Common myeloid progenitor, CD34-positive (primary cell): Measurements from ENCODE around the gene JRKL.
A peak's percentile ranks its signal among the peaks of the same experiment; 100 is the strongest.

ENCODE experiments used
- CTCF ChIA-PET: fragments of 350-600 bp; sonication (Branson Sonifier 250); formaldehyde crosslinking; loops from one replicate; lab custom pipeline; 2021; ENCODE audit warnings: antibody characterized with exemption; lab: Charles Lee
- POLR2A ChIA-PET: fragments of 350-600 bp; sonication (Branson Sonifier 250); formaldehyde crosslinking; loops from one replicate; lab custom pipeline; 2021; ENCODE audit warnings: antibody characterized with exemption; lab: Charles Lee
- DNase-seq, 3 donors: peaks; one replicate each; pipeline versions ENCODE4 v3.0.0 to v3.0.0-alpha.2; 2013
- H3K27ac ChIP-seq, 2 experiments: 1 replicate in 1 of 2; 2 replicates in 1 of 2; pipeline ENCODE4 v1.7.0; 2013; ENCODE audit warnings: inconsistent platforms in 2 of 2, low read length in 2 of 2, mild to moderate bottlenecking in 2 of 2, low read depth in 1 of 2, moderate library complexity in 1 of 2; ENCODE audit not compliant: severe bottlenecking in 2 of 2, insufficient read depth in 1 of 2, poor library complexity in 1 of 2
- H3K27me3 ChIP-seq, 5 experiments: replicated peaks in 2 of 5; 1 replicate in 3 of 5; 2 replicates in 2 of 5; pipeline versions ENCODE4 v1.6.1 to v1.7.0; 2013; ENCODE audit warnings: low read length in 4 of 5, mild to moderate bottlenecking in 2 of 5, moderate library complexity in 2 of 5, inconsistent platforms in 1 of 5; ENCODE audit not compliant: insufficient read depth in 5 of 5, control insufficient read depth in 4 of 5
- H3K36me3 ChIP-seq, 4 experiments: 1 replicate in 2 of 4; 2 replicates in 2 of 4; pipeline versions ENCODE4 v1.6.1 to v1.7.0; 2013; ENCODE audit warnings: low read length in 3 of 4, control low read depth in 1 of 4, mild to moderate bottlenecking in 1 of 4; ENCODE audit not compliant: control insufficient read depth in 4 of 4, insufficient read depth in 4 of 4
- H3K4me1 ChIP-seq, 4 experiments: 1 replicate in 3 of 4; 2 replicates in 1 of 4; pipeline versions ENCODE4 v1.6.1 to v1.7.1; 2013; ENCODE audit warnings: low read length in 3 of 4, mild to moderate bottlenecking in 3 of 4, control low read depth in 1 of 4, inconsistent platforms in 1 of 4, moderate library complexity in 1 of 4; ENCODE audit not compliant: control insufficient read depth in 4 of 4, insufficient read depth in 4 of 4; ENCODE audit errors: control extremely low read depth in 1 of 4
- H3K4me3 ChIP-seq, 7 experiments: 1 replicate in 4 of 7; 2 replicates in 3 of 7; pipeline versions ENCODE4 v1.5.1 to v1.7.0; 2013; ENCODE audit warnings: mild to moderate bottlenecking in 7 of 7, low read length in 6 of 7, moderate library complexity in 6 of 7, inconsistent platforms in 2 of 7, low read depth in 2 of 7, control low read depth in 1 of 7; ENCODE audit not compliant: insufficient read depth in 4 of 7, control insufficient read depth in 1 of 7; ENCODE audit errors: extremely low read depth in 1 of 7
- H3K9me3 ChIP-seq, 5 experiments: 1 replicate in 4 of 5; 2 replicates in 1 of 5; pipeline versions ENCODE4 v1.6.1 to v1.7.1; 2013; ENCODE audit warnings: low read length in 4 of 5, mild to moderate bottlenecking in 2 of 5, inconsistent platforms in 1 of 5, low read depth in 1 of 5, moderate library complexity in 1 of 5; ENCODE audit not compliant: control insufficient read depth in 4 of 5, insufficient read depth in 2 of 5; ENCODE audit errors: control extremely low read depth in 1 of 5
- WGBS: methylation state at CpG from one replicate; pipeline ENCODE4 v1.1.5; 2013; ENCODE audit not compliant: insufficient coverage; 5-methylcytosine and 5-hydroxymethylcytosine counted together

The JRKL gene

GRCh38 chr11:96356848-96357247 lies 33.0 kb upstream of the JRKL start:
- H3K4me3 ChIP-seq: no peak overlapping the region
- CTCF ChIA-PET: interaction anchor here (1.1 to 1.7 kb wide), 3 partner anchors 13 to 345 kb away, joined by 3 read pairs; partner anchors contain the start of gene MAML2
- no peak overlapping the region for H3K27ac ChIP-seq
- peaks cover 2 to 32% (median 27%) of the 10 kb centered on the region in 4 experiments for H3K36me3 ChIP-seq
- WGBS: 92% methylated on average over 1 of the region's 4 CpGs
- H3K4me1 ChIP-seq: no peaks in the 10 kb centered on the region
- POLR2A ChIA-PET: no interaction called here
- no peak for DNase-seq
- H3K9me3 ChIP-seq: no peaks in the 10 kb centered on the region
- H3K27me3 ChIP-seq: no peaks in the 10 kb centered on the region

- Histone ChIP-seq H3K36me3 (peaks cover 2 to 31% (median 28%) of the 10 kb centered on the region in 4 experiments), H3K27ac (no peak overlapping the region), H3K27me3 (no peaks in the 10 kb centered on the region), H3K4me3 (no peak overlapping the region), H3K4me1 (no peaks in the 10 kb centered on the region), H3K9me3 (no peaks in the 10 kb centered on the region)
- WGBS: 100% methylated on average over 1 of the region's 1 CpG
- peak in 2 of 3 donors; percentile 52 to 53 for DNase-seq
- ChIA-PET CTCF (interaction anchor here (1.1 to 1.2 kb wide), 2 partner anchors 14 to 16 kb away, joined by 3 read pairs; partner anchors contain the start of gene MAML2), POLR2A (no interaction called here)
Observed at GRCh38 chr11:96357794-96358193, 32.0 kb upstream of the JRKL start.

- H3K36me3 ChIP-seq: peaks cover 2 to 31% (median 28%) of the 10 kb centered on the region in 4 experiments
- H3K27me3 ChIP-seq: no peaks in the 10 kb centered on the region
- ChIA-PET POLR2A (no interaction called here), CTCF (no interaction called here)
- no peak overlapping the region for H3K4me3 ChIP-seq
- H3K9me3 ChIP-seq: no peaks in the 10 kb centered on the region
- no peak for DNase-seq
- no peak overlapping the region for H3K27ac ChIP-seq
- no peaks in the 10 kb centered on the region for H3K4me1 ChIP-seq
- 83% methylated on average over 1 of the region's 3 CpGs for WGBS
Observed at GRCh38 chr11:96358321-96358720, 31.5 kb upstream of the JRKL start.

- H3K27ac ChIP-seq: no peak overlapping the region
- H3K36me3 ChIP-seq: peaks cover 9 to 28% (median 22%) of the 10 kb centered on the region in 4 experiments
- no peak overlapping the region for H3K4me3 ChIP-seq
- WGBS: 82% methylated on average over 1 of the region's 2 CpGs
- POLR2A ChIA-PET: no interaction called here
- no peak for DNase-seq
- H3K9me3 ChIP-seq: no peaks in the 10 kb centered on the region
- no peaks in the 10 kb centered on the region for H3K4me1 ChIP-seq
- CTCF ChIA-PET: interaction anchor here (0.9 to 1.1 kb wide), 2 partner anchors 20 to 253 kb away, joined by 3 read pairs; no protein-coding TSS in a partner anchor
- no peaks in the 10 kb centered on the region for H3K27me3 ChIP-seq
Observed at GRCh38 chr11:96361778-96362177, 28.0 kb upstream of the JRKL start.

- no peak for DNase-seq
- ChIA-PET CTCF (interaction anchor here (1.0 to 1.2 kb wide), 3 partner anchors 11 to 313 kb away, joined by 3 read pairs; no protein-coding TSS in a partner anchor), POLR2A (no interaction called here)
- Histone ChIP-seq H3K9me3 (peaks cover 0 to 13% (median 7%) of the 10 kb centered on the region in 5 experiments), H3K27ac (no peak overlapping the region), H3K4me1 (no peaks in the 10 kb centered on the region), H3K36me3 (peaks cover 13 to 43% (median 27%) of the 10 kb centered on the region in 4 experiments), H3K27me3 (no peaks in the 10 kb centered on the region), H3K4me3 (no peak overlapping the region)
- whole genome bisulfite sequencing: no CpG with 5 or more reads among the region's 1 CpG
Observed at GRCh38 chr11:96365493-96365892, 24.3 kb upstream of the JRKL start.

GRCh38 chr11:96366024-96366423 lies 23.8 kb upstream of the JRKL start:
- ChIA-PET POLR2A (no interaction called here), CTCF (interaction anchor here (1.0 to 1.2 kb wide), 2 partner anchors 21 to 314 kb away, joined by 3 read pairs; no protein-coding TSS in a partner anchor)
- Histone ChIP-seq H3K27ac (no peak overlapping the region), H3K27me3 (no peaks in the 10 kb centered on the region), H3K9me3 (peaks cover 0 to 13% (median 7%) of the 10 kb centered on the region in 5 experiments), H3K4me3 (no peak overlapping the region), H3K36me3 (peaks cover 13 to 44% (median 28%) of the 10 kb centered on the region in 4 experiments), H3K4me1 (no peaks in the 10 kb centered on the region)
- DNase-seq: no peak
- 80% methylated on average over 1 of the region's 1 CpG for WGBS

- no peaks in the 10 kb centered on the region for H3K4me1 ChIP-seq
- no peak overlapping the region for H3K4me3 ChIP-seq
- DNase-seq: no peak
- 100% methylated on average over 2 of the region's 2 CpGs for WGBS
- peaks cover 0 to 13% (median 7%) of the 10 kb centered on the region in 5 experiments for H3K9me3 ChIP-seq
- ChIA-PET POLR2A (no interaction called here), CTCF (no interaction called here)
- H3K27ac ChIP-seq: no peak overlapping the region
- no peaks in the 10 kb centered on the region for H3K27me3 ChIP-seq
- H3K36me3 ChIP-seq: peaks cover 16 to 52% (median 30%) of the 10 kb centered on the region in 4 experiments
Observed at GRCh38 chr11:96367342-96367741, 22.5 kb upstream of the JRKL start.
